ENCODE data around the gene NLRP6. TPM values are rescaled to one million over a fixed set of nuclear protein-coding genes. Genes with fewer than 3 reads are reported as not detected.
"Not testable (repeated sequence)": the region's sequence is repeated elsewhere in the genome, so short reads cannot be mapped to it uniquely, and the experiment has no call there.

Gene NLRP6
- total RNA-seq, 1 experiment from 2014 or later: not detected

DNA sequence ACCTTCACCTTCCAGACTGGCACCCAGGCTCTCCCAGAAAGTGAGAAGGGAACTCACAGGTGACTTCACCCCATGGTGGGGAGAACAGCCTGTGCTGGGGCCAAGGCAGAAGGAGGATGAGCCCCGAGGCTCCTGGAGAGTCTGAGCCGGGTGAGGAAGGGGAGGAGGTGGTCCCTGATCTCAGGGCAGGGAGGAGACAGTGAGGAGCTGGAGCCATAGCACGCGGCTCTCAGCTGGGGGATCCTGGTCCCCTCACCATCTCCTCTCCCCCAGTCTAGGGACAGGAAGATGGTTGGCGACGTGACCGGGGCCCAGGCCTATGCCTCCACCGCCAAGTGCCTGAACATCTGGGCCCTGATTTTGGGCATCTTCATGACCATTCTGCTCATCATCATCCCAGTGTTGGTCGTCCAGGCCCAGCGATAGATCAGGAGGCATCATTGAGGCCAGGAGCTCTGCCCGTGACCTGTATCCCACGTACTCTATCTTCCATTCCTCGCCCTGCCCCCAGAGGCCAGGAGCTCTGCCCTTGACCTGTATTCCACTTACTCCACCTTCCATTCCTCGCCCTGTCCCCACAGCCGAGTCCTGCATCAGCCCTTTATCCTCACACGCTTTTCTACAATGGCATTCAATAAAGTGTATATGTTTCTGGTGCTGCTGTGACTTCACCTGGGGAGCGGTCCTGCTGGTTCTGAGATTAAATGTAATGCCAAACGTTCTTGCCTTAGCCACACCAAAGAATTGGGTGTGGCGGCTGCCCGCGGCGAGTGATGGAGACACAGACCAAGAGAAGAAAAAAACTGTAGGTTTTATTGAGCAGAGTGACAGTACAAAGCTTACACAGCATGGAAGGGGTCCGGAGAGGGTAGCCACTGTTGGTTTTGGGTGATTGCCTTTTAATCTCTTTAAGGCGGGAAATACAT is 30.8 kb downstream of the NLRP6 start:
- H2BK20ac ChIP-seq (ENCODE audit: low read depth, low read length, poor library complexity, severe bottlenecking); H3K14ac ChIP-seq (ENCODE audit: insufficient read depth, low read length); H2BK12ac ChIP-seq (ENCODE audit: insufficient read length, low read depth, low read length); H2AFZ ChIP-seq (ENCODE audit: low read length); H3K9me3 ChIP-seq (ENCODE audit: control insufficient read depth, low read depth, low read length); H4K8ac ChIP-seq (replicated peaks; ENCODE audit: insufficient read length, low read depth, low read length); H2AK5ac ChIP-seq (ENCODE audit: insufficient read length, low read length); H3K23ac ChIP-seq (ENCODE audit: insufficient read length, low read depth, low read length); H4K5ac ChIP-seq (ENCODE audit: insufficient read length, low read depth, low read length); H3K27ac ChIP-seq (ENCODE audit: insufficient read length, low read depth, low read length); H3K4ac ChIP-seq (ENCODE audit: low read depth, low read length); H3K27me3 Mint-ChIP-seq (ENCODE audit: low read depth); H3K27me3 ChIP-seq (ENCODE audit: insufficient read depth, low read length); H3T11ph ChIP-seq (ENCODE audit: low read length); H3K9me3 Mint-ChIP-seq; H4K91ac ChIP-seq (ENCODE audit: insufficient read length, low read depth, low read length); H2BK15ac ChIP-seq (ENCODE audit: low read depth, low read length); DNase-seq; H3K27ac Mint-ChIP-seq; H3K79me1 ChIP-seq (ENCODE audit: insufficient read depth, low read depth, low read length, poor library complexity, severe bottlenecking); H4K20me1 ChIP-seq (ENCODE audit: control insufficient read depth, insufficient read depth, insufficient read length); H3K79me2 ChIP-seq (ENCODE audit: insufficient read depth, low read length); H3K9ac ChIP-seq (ENCODE audit: extremely low read depth, insufficient read length, low read length); H3K36me3 Mint-ChIP-seq (ENCODE audit: insufficient read depth in 1 of 3, low read depth in 3 of 3); H2BK5ac ChIP-seq (ENCODE audit: insufficient read length, low read length); H3K56ac ChIP-seq (ENCODE audit: insufficient read length, low read depth, low read length); H2BK120ac ChIP-seq (ENCODE audit: low read depth, low read length, poor library complexity, severe bottlenecking); H3K18ac ChIP-seq (ENCODE audit: insufficient read length, low read depth, low read length): not testable (repeated sequence)
- WGBS (ENCODE audit: extremely low coverage, insufficient read length, low lambda C conversion rate): no CpG with 5 or more reads among the region's 24 CpGs
- peaks cover 10% of the 10 kb centered on the region for H3K23me2 ChIP-seq (ENCODE audit: insufficient read length, low read depth, low read length, poor library complexity, severe bottlenecking)
- peak overlapping the region; percentile 68 for H3K4me2 ChIP-seq (ENCODE audit: insufficient read depth, insufficient read length, low read length)
- H3K4me1 ChIP-seq (ENCODE audit: insufficient read depth, low read length): peaks cover 21% of the 10 kb centered on the region; the same call in 1 of the 2 replicates
- H3K4me3 Mint-ChIP-seq: peak overlapping the region; percentile 87 to 91
- H3K4me1 Mint-ChIP-seq: peaks cover 63 to 71% of the 10 kb centered on the region in 2 experiments

DNA sequence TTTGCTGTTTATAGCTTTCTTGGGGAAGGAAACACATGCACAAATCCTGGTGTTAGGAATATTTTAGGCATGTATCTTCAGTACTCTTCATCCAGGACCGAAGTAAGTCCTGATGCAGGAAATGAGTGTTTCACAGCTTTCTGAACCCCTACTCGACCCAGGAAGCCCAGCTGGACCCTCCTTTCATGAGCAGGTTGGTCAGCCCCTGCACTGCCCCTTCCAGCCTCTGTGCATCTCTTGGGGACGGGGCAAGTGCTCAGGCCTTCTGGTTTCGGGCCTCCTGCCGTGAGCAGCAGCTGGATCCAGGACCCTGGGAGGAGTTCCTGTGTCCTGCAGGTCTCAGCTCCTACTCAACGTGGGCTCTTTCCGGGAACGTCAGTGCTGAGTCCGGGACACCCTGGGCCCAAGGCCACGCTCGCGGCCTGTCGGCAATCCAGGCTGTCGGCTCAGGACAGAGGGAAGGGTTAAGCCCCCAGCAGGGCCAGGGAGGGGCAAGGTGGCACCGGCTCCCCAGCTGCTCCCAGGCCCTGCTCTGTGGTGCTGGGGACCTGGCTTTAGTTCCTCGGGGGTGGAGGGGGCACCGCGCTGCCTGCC is 31.9 kb downstream of the NLRP6 start:
- H3K9me3 Mint-ChIP-seq; H3K14ac ChIP-seq (ENCODE audit: insufficient read depth, low read length); H3K23ac ChIP-seq (ENCODE audit: insufficient read length, low read depth, low read length); H2BK120ac ChIP-seq (ENCODE audit: low read depth, low read length, poor library complexity, severe bottlenecking); DNase-seq; H3K79me2 ChIP-seq (ENCODE audit: insufficient read depth, low read length); H3K79me1 ChIP-seq (ENCODE audit: insufficient read depth, low read depth, low read length, poor library complexity, severe bottlenecking); H3K18ac ChIP-seq (ENCODE audit: insufficient read length, low read depth, low read length); H2BK15ac ChIP-seq (ENCODE audit: low read depth, low read length); H2BK20ac ChIP-seq (ENCODE audit: low read depth, low read length, poor library complexity, severe bottlenecking); H4K8ac ChIP-seq (replicated peaks; ENCODE audit: insufficient read length, low read depth, low read length); H2AFZ ChIP-seq (ENCODE audit: low read length); H3K4ac ChIP-seq (ENCODE audit: low read depth, low read length); H3K27me3 ChIP-seq (ENCODE audit: insufficient read depth, low read length); H3K9me3 ChIP-seq (ENCODE audit: control insufficient read depth, low read depth, low read length); H3K9ac ChIP-seq (ENCODE audit: extremely low read depth, insufficient read length, low read length); H2AK5ac ChIP-seq (ENCODE audit: insufficient read length, low read length); H3K27ac ChIP-seq (ENCODE audit: insufficient read length, low read depth, low read length); H4K20me1 ChIP-seq (ENCODE audit: control insufficient read depth, insufficient read depth, insufficient read length); H2BK5ac ChIP-seq (ENCODE audit: insufficient read length, low read length); H2BK12ac ChIP-seq (ENCODE audit: insufficient read length, low read depth, low read length); H4K5ac ChIP-seq (ENCODE audit: insufficient read length, low read depth, low read length); H3K27me3 Mint-ChIP-seq (ENCODE audit: low read depth); H3T11ph ChIP-seq (ENCODE audit: low read length); H4K91ac ChIP-seq (ENCODE audit: insufficient read length, low read depth, low read length); H3K27ac Mint-ChIP-seq; H3K56ac ChIP-seq (ENCODE audit: insufficient read length, low read depth, low read length): not testable (repeated sequence)
- Histone ChIP-seq H3K23me2 (ENCODE audit: insufficient read length, low read depth, low read length, poor library complexity, severe bottlenecking) (peaks cover 14% of the 10 kb centered on the region), H3K4me2 (ENCODE audit: insufficient read depth, insufficient read length, low read length) (peak overlapping the region; percentile 55), H3K4me1 (ENCODE audit: insufficient read depth, low read length) (peaks cover 21% of the 10 kb centered on the region; the same call in 1 of the 2 replicates)
- peak overlapping the region; percentile 87 to 91 for H3K4me3 Mint-ChIP-seq
- H3K4me1 Mint-ChIP-seq: peaks cover 59 to 77% of the 10 kb centered on the region in 2 experiments
- no CpG with 5 or more reads among the region's 18 CpGs for WGBS (ENCODE audit: extremely low coverage, insufficient read length, low lambda C conversion rate)
- peaks cover 1 to 11% (median 7%) of the 10 kb centered on the region in 3 experiments; a peak in 6 of 7 replicates for H3K36me3 Mint-ChIP-seq (ENCODE audit: insufficient read depth in 1 of 3, low read depth in 3 of 3)

Data from H9 (cell line).